HG03025 (cell line): Measurements from ENCODE around the gene PPIE.
"Not testable (repeated sequence)": the region's sequence is repeated elsewhere in the genome, so short reads cannot be mapped to it uniquely, and the experiment has no call there.

ENCODE experiments used
- ATAC-seq: cut with Tn5 transposase; IDR thresholded peaks from one replicate; pipeline ENCODE4 v1.9.1; 2021; ENCODE audit warnings: mild to moderate bottlenecking, moderate library complexity; ENCODE audit not compliant: unreplicated experiment, low FRiP score

Gene PPIE

GRCh38 chr1:39757501-39757900 is 18.8 kb downstream of the PPIE start:
- no peak for ATAC-seq

DNA sequence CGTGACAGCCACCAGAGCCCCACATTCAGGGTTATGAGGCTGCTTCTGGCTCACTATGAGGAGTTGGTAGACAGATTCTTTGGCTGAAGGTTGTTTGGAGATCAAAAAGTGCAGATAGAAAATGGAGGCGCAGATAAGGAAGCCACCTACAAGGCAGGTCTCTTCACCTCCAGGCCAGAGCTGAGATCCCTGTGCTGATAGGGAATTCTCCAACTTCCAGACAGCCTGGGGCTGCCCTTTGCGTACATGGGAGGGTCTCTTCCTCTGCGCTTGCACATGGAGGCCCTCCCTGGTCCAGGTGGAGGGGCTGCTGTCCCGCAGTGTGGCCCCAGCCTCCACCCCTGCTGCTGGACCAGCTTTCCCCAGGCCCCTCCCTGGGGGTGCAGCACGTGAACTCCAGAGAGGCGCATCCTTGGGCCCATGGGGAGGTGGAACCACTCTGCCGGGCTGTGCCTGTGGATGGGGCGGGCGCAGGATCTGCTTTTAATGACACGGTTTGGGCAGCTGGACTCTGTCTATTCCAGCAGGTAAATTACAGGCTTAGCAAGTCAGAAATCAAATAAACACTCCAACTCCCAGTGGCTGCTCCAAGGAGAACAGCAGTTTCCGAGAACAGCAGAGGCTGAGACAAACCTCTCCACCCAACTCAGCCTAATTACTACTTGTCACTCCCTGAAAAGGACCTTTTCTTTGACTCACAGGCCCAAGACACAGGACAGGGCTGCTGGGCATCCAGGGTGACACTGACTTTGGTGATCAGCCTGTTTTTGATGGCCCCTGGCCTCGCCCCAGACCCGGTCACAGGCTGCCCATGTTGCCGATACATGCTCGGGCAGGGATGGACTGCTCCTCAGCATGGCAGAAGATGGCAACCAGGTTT is 20.1 kb downstream of the PPIE start:
- no peak for ATAC-seq

GRCh38 chr1:39759436-39759726 is 20.7 kb downstream of the PPIE start:
- ATAC-seq: no peak

GRCh38 chr1:39760074-39761008 is 21.7 kb downstream of the PPIE start:
- ATAC-seq: no peak

DNA sequence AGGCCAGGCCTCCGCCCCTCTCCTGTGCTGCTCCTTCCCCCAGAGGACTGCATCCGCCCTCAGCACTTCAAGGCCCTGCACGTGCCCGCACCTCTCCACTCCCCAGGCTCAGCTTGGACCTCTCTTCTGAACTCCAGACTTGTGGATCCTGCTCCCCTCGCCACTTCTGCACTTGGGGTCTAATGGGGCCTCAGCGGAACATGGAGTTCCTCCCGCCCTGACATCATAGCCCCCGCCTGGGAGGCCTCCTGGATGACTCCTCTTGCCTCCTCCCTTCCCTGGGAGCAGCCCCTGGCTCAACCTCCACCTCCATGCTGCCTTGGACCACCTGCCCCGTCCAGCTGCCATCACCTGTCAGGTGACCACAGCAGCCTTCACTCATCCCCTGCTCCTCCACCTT is 22.3 kb downstream of the PPIE start:
- ATAC-seq: no peak

- ATAC-seq: no peak
These were observed 23.0 kb downstream of the PPIE start for GRCh38 chr1:39761557-39762260.

DNA sequence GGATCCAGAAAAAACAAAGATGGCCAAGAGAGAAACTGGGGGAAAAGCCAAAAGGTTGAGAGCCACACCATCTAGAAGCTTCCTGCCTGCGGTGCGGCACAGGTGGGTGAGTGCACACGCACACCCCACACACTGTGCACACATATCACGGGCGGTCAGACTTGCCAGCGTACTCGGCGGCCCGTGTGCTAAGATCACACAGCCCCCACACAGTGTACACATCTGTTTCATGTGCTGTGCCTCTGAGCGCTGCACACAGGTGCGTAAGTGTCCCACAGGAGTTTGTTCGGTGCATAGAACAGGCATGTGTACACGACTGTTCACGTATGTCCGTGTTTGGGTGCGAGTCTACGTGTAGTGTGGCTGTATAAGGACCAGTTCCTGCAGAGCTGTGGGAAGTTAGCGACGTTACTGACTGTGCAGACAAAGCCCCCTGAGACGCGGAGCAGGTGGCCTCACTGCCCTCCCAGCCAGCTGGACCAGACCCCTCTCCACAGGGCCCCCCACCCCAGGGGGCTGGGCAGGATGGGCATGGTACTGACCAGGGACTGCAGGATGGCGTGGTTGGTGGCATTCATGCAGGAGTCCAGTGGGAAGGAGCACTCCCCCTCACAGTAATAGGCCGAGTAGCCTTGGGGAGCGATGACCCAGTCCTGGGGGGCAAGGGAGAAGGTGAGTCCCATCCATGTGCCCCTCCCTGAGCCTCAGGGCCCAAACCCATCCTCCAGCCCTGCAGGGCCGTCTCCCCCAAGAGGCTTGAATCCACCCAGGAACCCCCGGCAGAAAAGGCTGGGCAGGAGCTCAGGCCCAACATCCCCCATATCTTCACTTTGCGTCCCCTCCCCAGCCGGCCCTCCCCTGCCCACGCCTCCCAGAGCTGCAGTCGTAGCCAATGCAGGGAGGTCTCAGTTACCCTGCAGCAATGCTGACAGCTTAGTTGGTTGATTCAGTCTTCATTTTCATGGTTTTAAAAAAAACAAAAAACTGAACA is 24.2 kb downstream of the PPIE start:
- ATAC-seq: no peak

DNA sequence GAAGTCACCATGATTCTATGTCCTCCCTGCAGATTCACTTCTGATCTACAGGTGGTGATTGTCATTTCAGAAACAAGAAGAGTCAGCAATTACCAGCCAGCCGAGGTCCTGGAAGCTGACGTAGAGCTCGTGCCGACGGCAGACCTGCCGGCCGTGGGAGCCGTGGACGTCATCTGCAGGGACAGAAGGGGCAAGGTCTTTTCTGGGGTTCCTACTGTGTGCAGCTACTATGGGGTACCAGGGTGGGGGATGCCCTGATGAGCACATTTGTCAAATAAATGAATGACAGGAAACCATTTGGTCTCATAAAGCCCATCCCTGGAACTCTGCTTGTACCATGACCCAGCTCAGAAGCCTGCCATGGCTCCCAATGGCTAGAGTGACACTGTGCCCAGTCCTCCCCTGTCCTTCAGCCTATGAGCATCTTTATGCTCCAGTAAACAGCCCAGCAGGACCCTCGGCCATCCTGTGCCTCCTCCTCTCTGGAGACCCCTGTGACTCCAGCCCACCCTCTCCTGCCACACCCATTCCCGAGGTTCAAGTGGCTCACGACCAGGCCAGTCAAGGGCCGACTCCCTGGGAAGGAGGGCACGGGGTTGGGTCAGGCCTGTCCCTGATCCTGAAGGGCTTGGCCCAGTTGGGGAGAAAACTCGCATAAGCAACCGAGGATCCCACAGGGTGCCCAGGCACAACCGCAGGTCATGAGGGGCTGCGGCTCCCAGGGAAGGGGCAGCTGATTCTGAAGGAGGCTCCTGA is 25.1 kb downstream of the PPIE start:
- not testable (repeated sequence) for ATAC-seq

DNA sequence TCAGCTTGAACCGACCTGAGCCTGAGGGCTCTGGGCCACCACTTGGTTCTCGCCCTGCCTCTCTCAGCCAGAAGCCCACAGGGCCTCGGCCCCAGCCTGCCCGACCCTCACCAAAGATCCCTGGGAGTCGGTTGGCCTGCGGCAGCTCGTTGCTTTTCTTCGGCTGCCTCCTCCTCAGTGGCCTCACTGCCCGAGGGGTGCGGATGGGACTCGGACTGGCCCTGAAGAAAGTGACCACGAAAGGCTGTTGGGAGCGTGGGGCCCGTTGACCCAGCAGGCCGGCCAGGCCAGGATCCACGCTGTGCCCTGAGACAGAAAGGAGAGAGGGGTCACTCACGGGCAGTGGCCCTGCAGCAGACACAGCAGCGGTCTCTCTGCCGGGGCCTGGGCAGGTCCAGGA is 25.8 kb downstream of the PPIE start:
- not testable (repeated sequence) for ATAC-seq

- not testable (repeated sequence) for ATAC-seq
These were observed 27.8 kb downstream of the PPIE start for GRCh38 chr1:39766466-39766865.

- not testable (repeated sequence) for ATAC-seq
These were observed 30.8 kb downstream of the PPIE start for GRCh38 chr1:39769502-39769901.

DNA sequence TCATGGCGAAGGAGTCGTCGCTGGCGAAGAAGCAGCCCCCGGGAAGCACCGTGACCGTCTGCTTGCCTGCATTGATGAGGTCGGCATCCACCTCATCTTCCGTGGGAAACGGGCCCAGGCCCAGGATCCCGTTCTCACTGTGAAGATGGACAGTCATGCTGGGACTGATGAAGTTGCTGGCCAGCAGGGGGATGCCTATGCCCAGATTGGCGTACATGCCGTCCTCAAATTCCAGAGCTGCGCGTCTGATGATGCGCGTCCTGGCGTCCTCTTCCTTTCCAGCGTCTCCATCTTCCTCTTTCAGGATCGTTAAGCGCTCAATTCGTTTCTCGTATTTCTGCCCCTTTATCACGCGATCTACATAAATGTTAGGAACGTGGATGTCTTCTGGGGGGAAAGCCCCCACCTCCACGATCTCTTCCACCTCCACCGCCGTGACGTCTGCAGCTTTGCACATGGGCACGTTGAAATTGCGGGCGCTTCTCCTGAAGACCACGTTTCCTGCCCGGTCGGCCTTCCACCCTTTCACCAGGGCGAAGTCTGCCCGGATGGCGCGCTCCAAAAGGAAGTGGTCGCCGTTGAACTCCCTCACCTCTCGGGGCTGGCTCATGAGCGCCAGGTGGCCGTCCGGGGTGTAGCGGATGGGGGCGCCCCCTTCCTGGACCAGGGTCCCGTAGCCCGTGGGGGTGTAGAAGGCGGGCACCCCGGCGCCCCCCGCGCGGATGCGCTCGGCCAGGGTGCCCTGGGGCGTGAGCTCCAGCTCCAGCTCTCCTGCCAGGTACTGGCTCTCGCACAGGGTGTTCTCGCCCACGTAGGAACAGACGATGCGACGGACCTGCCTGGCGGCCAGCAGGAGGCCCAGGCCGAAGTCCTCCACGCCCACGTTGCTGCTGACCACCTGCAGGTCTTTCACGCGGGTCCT is 31.7 kb downstream of the PPIE start:
- ATAC-seq: not testable (repeated sequence)

- ATAC-seq: not testable (repeated sequence)
These were observed 32.4 kb downstream of the PPIE start, which contains the start of gene OXCT2 for GRCh38 chr1:39771022-39771532. TSS of gene OXCT2 (minus strand) at chr1:39771348. CDS start at chr1:39771255, 93 bp downstream.

DNA sequence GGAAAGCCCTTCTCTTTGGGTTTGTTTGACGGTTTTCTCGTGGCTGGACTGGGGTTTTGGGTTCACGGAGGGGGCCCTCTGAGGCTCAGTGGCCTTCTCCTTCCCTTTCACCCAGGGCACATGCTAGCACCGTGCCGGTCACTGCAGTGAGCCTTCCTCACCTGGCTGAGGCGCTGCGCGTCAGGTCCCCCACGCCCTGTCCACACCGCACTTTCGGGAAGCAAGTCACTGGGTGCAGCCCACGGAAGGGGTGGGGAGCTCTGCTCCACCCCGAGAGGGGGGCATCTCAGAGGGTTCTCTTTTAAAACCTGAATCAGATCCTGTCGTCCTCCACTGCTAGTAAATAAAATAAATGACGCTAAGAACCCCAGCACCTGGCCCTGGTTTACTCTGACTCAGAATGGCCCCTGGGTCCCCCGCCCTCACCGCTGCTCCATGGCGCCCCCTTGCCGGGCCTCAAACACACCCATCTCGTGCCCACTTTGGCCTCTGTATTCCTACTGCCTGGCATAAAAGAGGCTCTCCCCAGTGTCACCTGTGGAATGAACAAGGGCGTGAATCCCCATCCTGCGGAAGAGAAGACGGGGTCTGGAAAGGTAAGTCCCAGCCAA is 34.8 kb downstream of the PPIE start:
- not testable (repeated sequence) for ATAC-seq

- ATAC-seq: not testable (repeated sequence)
These were observed 36.5 kb downstream of the PPIE start for GRCh38 chr1:39775141-39775540.

DNA sequence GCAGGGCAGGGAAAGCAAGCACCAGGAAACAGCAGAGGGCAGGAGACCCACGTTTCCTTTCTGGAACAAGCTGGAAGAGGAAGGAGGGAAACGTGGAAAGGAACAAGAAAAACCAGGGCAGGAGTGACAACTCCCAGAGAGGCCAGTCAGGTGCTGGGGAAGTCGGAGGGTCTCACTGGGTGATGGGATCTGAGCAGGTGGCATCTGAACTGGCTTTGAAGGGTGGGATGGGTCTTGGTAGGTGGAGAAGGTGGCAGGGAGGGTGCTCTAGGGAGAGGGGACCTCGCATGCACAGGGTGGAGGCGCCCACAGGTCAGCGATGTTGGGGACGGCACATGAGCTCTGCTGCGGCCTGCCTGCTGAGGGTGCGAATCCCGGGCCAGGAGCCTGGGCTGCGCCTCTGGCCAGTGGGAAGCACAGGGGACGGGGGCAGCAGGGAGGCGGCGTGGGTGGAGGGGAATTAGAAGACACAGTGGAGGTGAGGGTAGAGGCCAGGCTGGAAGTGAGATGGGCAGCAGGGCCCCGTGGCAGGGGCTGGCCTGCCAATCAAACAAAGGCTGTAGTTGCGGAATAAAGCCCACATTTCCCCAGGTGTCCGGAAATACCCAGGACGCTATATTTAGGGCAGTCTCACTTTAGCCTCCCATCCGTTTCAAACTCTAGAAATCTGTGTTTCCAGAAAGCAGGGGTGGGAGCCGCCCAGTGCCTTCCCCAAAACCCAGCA is 37.2 kb downstream of the PPIE start:
- ATAC-seq: peak; percentile 44

DNA sequence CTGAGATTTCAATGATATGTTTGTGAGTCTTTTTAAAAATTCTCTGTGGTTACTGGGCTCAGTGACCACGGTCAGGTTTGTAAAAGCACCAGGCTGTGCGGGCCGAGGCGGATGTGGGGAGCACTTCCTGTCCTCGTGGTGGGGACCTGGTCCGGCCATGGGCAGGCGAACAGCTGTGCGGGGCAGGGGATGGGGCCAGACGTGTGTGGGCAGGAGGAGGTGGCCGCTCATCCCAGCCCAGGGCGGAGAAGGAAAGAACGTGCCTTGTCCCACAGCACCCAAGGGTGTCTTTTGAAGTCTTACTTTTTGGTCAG is 37.7 kb downstream of the PPIE start:
- ATAC-seq: peak; percentile 44
